Endothelial cell of umbilical vein (primary cell): Measurements from ENCODE around the gene CHST14. TPM values are rescaled to one million over a fixed set of nuclear protein-coding genes. Genes with fewer than 3 reads are reported as not detected.

ENCODE experiments used
- BruUV-seq: library from RNA; stranded (reverse); fragments of 400-500 nt; replicated peaks from 2 replicates; lab custom pipeline; 2021; lab: Mats Ljungman, UMichigan
- CTCF ChIA-PET: fragments of 300-600, 350-600 bp; sonication (Branson Sonifier 250); formaldehyde crosslinking; loops from one replicate; lab custom pipeline; 2021; ENCODE audit warnings: antibody characterized with exemption, inconsistent platforms; lab: Charles Lee
- POLR2A ChIA-PET: fragments of 300-600, 350-600 bp; sonication (Branson Sonifier 250); formaldehyde crosslinking; loops from one replicate; lab custom pipeline; 2021; ENCODE audit warnings: antibody characterized with exemption, inconsistent platforms; lab: Charles Lee
- DNase-seq: peaks from one replicate; pipeline ENCODE4 v3.0.0-alpha.2; 2011; ENCODE audit warnings: low read depth, low spot score
- FAIRE-seq: peaks from 2 replicates; lab custom pipeline; 2011; peaks lifted over from hg19 to GRCh38; lab: Jason Lieb, UNC
- H2AFZ ChIP-seq: 2 replicates; pipeline ENCODE4 v1.6.0; 2012; ENCODE audit warnings: low read depth, low read length, control low read depth, inconsistent platforms
- H3K27ac ChIP-seq: 2 replicates; pipeline ENCODE4 v1.5.1; 2011; ENCODE audit warnings: low read depth, mild to moderate bottlenecking, control low read depth, low read length, moderate library complexity; ENCODE audit not compliant: insufficient read depth
- H3K27me3 ChIP-seq, 2 experiments: 2 replicates each; pipeline versions ENCODE4 v1.6.0 to v1.6.1; 2011; ENCODE audit warnings: low read length in 2 of 2, mixed read lengths in 1 of 2; ENCODE audit not compliant: control insufficient read depth in 2 of 2, insufficient read depth in 2 of 2
- H3K36me3 ChIP-seq, 2 experiments: 2 replicates in 1 of 2; 3 replicates in 1 of 2; pipeline ENCODE4 v1.5.1; 2011; ENCODE audit warnings: low read length in 2 of 2, mild to moderate bottlenecking in 1 of 2, moderate library complexity in 1 of 2; ENCODE audit not compliant: control insufficient read depth in 2 of 2, insufficient read depth in 2 of 2; ENCODE audit errors: extremely low read depth in 1 of 2
- H3K4me1 ChIP-seq: 3 replicates; pipeline ENCODE4 v1.5.1; 2011; ENCODE audit warnings: mild to moderate bottlenecking, low read length; ENCODE audit not compliant: control insufficient read depth, insufficient read depth; ENCODE audit errors: extremely low read depth
- H3K4me2 ChIP-seq: 2 replicates; pipeline ENCODE4 v1.6.1; 2011; ENCODE audit warnings: low read length, control low read depth, mixed read lengths; ENCODE audit not compliant: insufficient read depth
- H3K4me3 ChIP-seq, 3 experiments: fragments of 200-600 bp in 1 of 3; sonication (generic), shearing (Covaris generic) in 1 of 3; replicated peaks in 1 of 3; 2 replicates each; pipeline ENCODE4 v1.5.1; 2011 to 2016; ENCODE audit warnings: control low read depth in 3 of 3, low read length in 3 of 3, mild to moderate bottlenecking in 2 of 3, inconsistent platforms in 1 of 3, low read depth in 1 of 3, moderate library complexity in 1 of 3; ENCODE audit not compliant: insufficient read depth in 1 of 3
- H3K79me2 ChIP-seq: 2 replicates; pipeline ENCODE4 v1.6.0; 2012; ENCODE audit warnings: low read length, inconsistent platforms; ENCODE audit not compliant: control insufficient read depth, insufficient read depth
- H3K9ac ChIP-seq: replicated peaks from 2 replicates; pipeline ENCODE3; 2011; ENCODE audit warnings: low read length, control low read depth; ENCODE audit not compliant: insufficient read depth; ENCODE audit errors: extremely low read depth
- H3K9me1 ChIP-seq: replicated peaks from 3 replicates; pipeline ENCODE4 v1.6.0; 2011; ENCODE audit warnings: mild to moderate bottlenecking, low read length; ENCODE audit not compliant: control insufficient read depth, insufficient read depth; ENCODE audit errors: extremely low read depth
- H3K9me3 ChIP-seq: replicated peaks from 2 replicates; pipeline ENCODE4 v1.5.1; 2012; ENCODE audit warnings: low read length, inconsistent platforms; ENCODE audit not compliant: control insufficient read depth, insufficient read depth
- H4K20me1 ChIP-seq: replicated peaks from 2 replicates; pipeline ENCODE3; 2011; ENCODE audit warnings: mild to moderate bottlenecking, low read length; ENCODE audit not compliant: control insufficient read depth, insufficient read depth; ENCODE audit errors: extremely low read depth
- CTCF ChIP-seq, 2 donors: IDR thresholded peaks; 1 replicate in 1 of 2; 2 replicates in 1 of 2; pipeline ENCODE4 v1.5.1; 2011; ENCODE audit warnings: low read length in 2 of 2, mild to moderate bottlenecking in 2 of 2, moderate library complexity in 2 of 2, control low read depth in 1 of 2, inconsistent platforms in 1 of 2, low read depth in 1 of 2; ENCODE audit not compliant: insufficient read depth in 1 of 2; ENCODE audit errors: extremely low read depth in 1 of 2
- EZH2 ChIP-seq: IDR thresholded peaks from 2 replicates; pipeline ENCODE4 v1.6.1; 2012; ENCODE audit warnings: borderline replicate concordance, low read depth, mild to moderate bottlenecking, moderate library complexity, low read length, inconsistent platforms; ENCODE audit not compliant: severe bottlenecking
- FOS ChIP-seq: IDR thresholded peaks from 2 replicates; pipeline ENCODE4 v1.6.1; 2011; ENCODE audit warnings: mild to moderate bottlenecking, low read length, moderate library complexity, borderline replicate concordance; ENCODE audit not compliant: insufficient read depth
- GATA2 ChIP-seq: IDR thresholded peaks from 2 replicates; pipeline ENCODE4 v1.7.0; 2011; ENCODE audit warnings: low read depth, mild to moderate bottlenecking, moderate library complexity, mixed read lengths, low read length; ENCODE audit not compliant: insufficient read length, insufficient read depth
- JUN ChIP-seq: IDR thresholded peaks from 2 replicates; pipeline ENCODE4 v1.6.1; 2011; ENCODE audit warnings: borderline replicate concordance, low read depth; ENCODE audit not compliant: insufficient read length, insufficient read depth
- MAX ChIP-seq: IDR thresholded peaks from 2 replicates; pipeline ENCODE4 v1.6.1; 2011; ENCODE audit not compliant: insufficient read depth, insufficient read length
- MYC ChIP-seq: IDR thresholded peaks from one replicate; pipeline ENCODE4 v1.6.1; 2011; ENCODE audit warnings: mild to moderate bottlenecking, low read depth, low read length
- POLR2A ChIP-seq: IDR thresholded peaks from 2 replicates; pipeline ENCODE4 v1.6.1; 2012; ENCODE audit warnings: low read depth, mild to moderate bottlenecking, control low read depth, low read length
- POLR2AphosphoS5 ChIP-seq: IDR thresholded peaks from 2 replicates; pipeline ENCODE4 v1.6.1; 2012; ENCODE audit warnings: low read depth, mild to moderate bottlenecking, control low read depth, low read length, moderate library complexity; ENCODE audit not compliant: insufficient read depth
- dilution Hi-C: fragments of 300-500 bp; cut with MboI; formaldehyde crosslinking; loops from one replicate; pipeline ENCODE4 v1.15.0; 2019; ENCODE audit warnings: low sequenced_read_pairs; ENCODE audit not compliant: extremely low pct_ligation_motif_present
- intact Hi-C: fragments of 100-400 bp; cut with micrococcal nuclease; formaldehyde crosslinking; loops from one replicate; pipeline ENCODE4 v1.10.0; 2022
- polyA plus RNA-seq, 4 experiments: library from polyadenylated mRNA; depleted of rRNA in 3 of 4; stranded (reverse) in 3 of 4; unstranded in 1 of 4; fragments of >200 nt; gene quantifications; 2 replicates each; pipeline versions ENCODE4 v1.2.1 to v1.2.3, GENCODE V29; 2011 to 2012; ENCODE audit warnings: missing spikeins in 1 of 4
- total RNA-seq: library from RNA; stranded (reverse); gene quantifications from 2 replicates; pipeline ENCODE4 v1.2.3, GENCODE V29; 2021

CHST14 gene
- total and polyA plus RNA-seq, 2 donors (not counting 3 experiments of a cell fraction or from before 2014, with no cell fraction given) = 35.1 to 49.2 TPM

DNA sequence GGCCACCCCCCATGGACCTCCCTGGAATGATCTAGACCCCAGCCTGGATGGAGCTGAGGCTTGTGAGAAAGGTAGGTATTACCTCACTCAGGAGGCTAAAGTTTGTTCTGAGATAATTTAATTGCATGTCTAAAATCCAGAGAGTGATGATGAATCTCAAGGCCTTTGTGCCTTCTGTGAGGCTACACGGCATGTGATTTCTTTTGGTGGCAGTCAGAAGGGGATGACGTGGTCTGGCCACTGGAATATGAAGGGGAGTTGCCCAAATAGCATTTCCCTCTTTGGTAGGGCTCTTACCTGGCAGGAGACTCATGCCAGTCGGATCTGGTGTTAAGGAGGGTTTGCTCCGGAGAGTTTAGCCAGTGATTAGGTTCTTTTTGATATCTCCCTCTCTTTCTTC, 27.5 kb upstream of the CHST14 start:
- intact Hi-C loops = loop anchor here (5.0 kb wide), 1 partner anchor 64 kb away; no protein-coding TSS in a partner anchor
- Histone ChIP-seq H3K9me3 (no peaks in the 10 kb centered on the region), H3K4me3 (no peak overlapping the region), H2AFZ (no peak overlapping the region), H3K9ac (no peak overlapping the region), H3K4me1 (peaks cover 6% of the 10 kb centered on the region), H3K79me2 (peaks cover 26% of the 10 kb centered on the region), H3K27me3 (peaks cover 15 to 17% of the 10 kb centered on the region in 2 experiments), H4K20me1 (peaks cover 2% of the 10 kb centered on the region), H3K36me3 (no peaks in the 10 kb centered on the region), H3K9me1 (no peaks in the 10 kb centered on the region), H3K4me2 (no peak overlapping the region), H3K27ac (no peak overlapping the region)
- TF ChIP-seq GATA2 (no peak), POLR2A (no peak), MAX (no peak), FOS (no peak), CTCF (IDR thresholded peaks at IDR 0.05; ENCODE audit: extremely low read depth in 1 of 2, insufficient read depth in 1 of 2, low read depth in 1 of 2, low read length in 2 of 2) (no peak), EZH2 (no peak), POLR2AphosphoS5 (no peak), MYC (no peak), JUN (no peak)
- FAIRE-seq = no peak
- no TSS peak for BruUV-seq
- no peak for DNase-seq
- CTCF ChIA-PET = interaction anchor here (0.5 to 1.7 kb wide), 7 partner anchors 11 to 146 kb away, joined by 3 to 7 read pairs (median 3); no protein-coding TSS in a partner anchor
- dilution Hi-C loops = no loop called here
- POLR2A ChIA-PET = no interaction called here
